HEK293 (cell line): ENCODE data around the gene CHRM4.

Experiments
- YY1 ChIP-seq: fragments of 450-650 bp; formaldehyde crosslinking; IDR thresholded peaks from 2 replicates; pipeline ENCODE4 v1.5.1; 2018; ENCODE audit warnings: missing biosample characterization, missing genetic modification characterization
- ZNF10 ChIP-seq: fragments of 450-650 bp; formaldehyde crosslinking; IDR thresholded peaks from 2 replicates; pipeline ENCODE4 v1.5.1; 2017; ENCODE audit warnings: missing biosample characterization, missing genetic modification characterization
- ZNF138 ChIP-seq: fragments of 450-650 bp; formaldehyde crosslinking; IDR thresholded peaks from 2 replicates; pipeline ENCODE4 v1.5.1; 2016; ENCODE audit warnings: missing biosample characterization, missing genetic modification characterization, borderline replicate concordance
- ZNF302 ChIP-seq: fragments of 450-650 bp; formaldehyde crosslinking; IDR thresholded peaks from 2 replicates; pipeline ENCODE4 v1.5.1; 2016; ENCODE audit warnings: missing biosample characterization, missing genetic modification characterization, low read depth
- ZNF324 ChIP-seq: fragments of 450-650 bp; formaldehyde crosslinking; IDR thresholded peaks from 2 replicates; pipeline ENCODE4 v1.5.1; 2016; ENCODE audit warnings: missing biosample characterization, missing genetic modification characterization
- ZNF37A ChIP-seq: fragments of 450-650 bp; IDR thresholded peaks from 2 replicates; pipeline ENCODE4 v1.5.1; 2018; ENCODE audit warnings: missing biosample characterization, missing genetic modification characterization
- ZNF514 ChIP-seq: fragments of 450-650 bp; formaldehyde crosslinking; IDR thresholded peaks from 2 replicates; pipeline ENCODE4 v1.5.1; 2016; ENCODE audit warnings: missing biosample characterization, missing genetic modification characterization
- TF ChIP-seq, protein P1 (sequence below): fragments of 450-650 bp; formaldehyde crosslinking; IDR thresholded peaks from 2 replicates; pipeline ENCODE4 v1.5.1; 2016; ENCODE audit warnings: missing biosample characterization, missing genetic modification characterization
- TF ChIP-seq, protein P2 (sequence below): fragments of 450-650 bp; formaldehyde crosslinking; IDR thresholded peaks from 2 replicates; pipeline ENCODE4 v1.5.1; 2016; ENCODE audit warnings: missing biosample characterization, missing genetic modification characterization

DNA sequence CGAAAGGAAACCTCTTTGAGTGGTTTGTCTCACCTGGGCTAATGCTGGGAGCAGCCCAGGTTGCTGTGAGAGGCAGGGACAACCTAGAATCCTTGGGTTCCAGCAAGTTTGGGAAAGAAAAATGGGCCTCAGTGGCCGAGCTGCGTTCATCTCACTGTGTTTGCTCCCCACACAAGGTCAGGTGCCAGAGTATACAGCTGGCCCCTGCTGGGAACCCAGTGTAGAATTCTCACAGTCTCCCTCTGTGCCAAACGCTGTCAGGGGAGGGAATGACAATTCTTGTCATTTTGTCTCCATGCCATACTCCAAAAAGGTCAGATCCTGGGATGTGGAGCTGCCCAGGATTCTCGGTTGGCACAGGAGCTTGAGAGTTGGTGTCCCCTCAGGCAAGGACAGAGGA lies 40.0 kb downstream of the CHRM4 start:
- TF ChIP-seq YY1 (tag by site-specific recombination) (no peak), ZNF37A (tag by site-specific recombination) (no peak), ZNF324 (tag by site-specific recombination) (no peak), ZNF138 (tag by site-specific recombination) (no peak), ZNF514 (tag by site-specific recombination) (no peak), ZNF302 (tag by site-specific recombination) (no peak), ZNF10 (tag by site-specific recombination) (no peak)
- TF ChIP-seq, protein P1, sequence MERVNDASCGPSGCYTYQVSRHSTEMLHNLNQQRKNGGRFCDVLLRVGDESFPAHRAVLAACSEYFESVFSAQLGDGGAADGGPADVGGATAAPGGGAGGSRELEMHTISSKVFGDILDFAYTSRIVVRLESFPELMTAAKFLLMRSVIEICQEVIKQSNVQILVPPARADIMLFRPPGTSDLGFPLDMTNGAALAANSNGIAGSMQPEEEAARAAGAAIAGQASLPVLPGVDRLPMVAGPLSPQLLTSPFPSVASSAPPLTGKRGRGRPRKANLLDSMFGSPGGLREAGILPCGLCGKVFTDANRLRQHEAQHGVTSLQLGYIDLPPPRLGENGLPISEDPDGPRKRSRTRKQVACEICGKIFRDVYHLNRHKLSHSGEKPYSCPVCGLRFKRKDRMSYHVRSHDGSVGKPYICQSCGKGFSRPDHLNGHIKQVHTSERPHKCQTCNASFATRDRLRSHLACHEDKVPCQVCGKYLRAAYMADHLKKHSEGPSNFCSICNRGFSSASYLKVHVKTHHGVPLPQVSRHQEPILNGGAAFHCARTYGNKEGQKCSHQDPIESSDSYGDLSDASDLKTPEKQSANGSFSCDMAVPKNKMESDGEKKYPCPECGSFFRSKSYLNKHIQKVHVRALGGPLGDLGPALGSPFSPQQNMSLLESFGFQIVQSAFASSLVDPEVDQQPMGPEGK (tag by site-specific recombination) = no peak
- TF ChIP-seq, protein P2, sequence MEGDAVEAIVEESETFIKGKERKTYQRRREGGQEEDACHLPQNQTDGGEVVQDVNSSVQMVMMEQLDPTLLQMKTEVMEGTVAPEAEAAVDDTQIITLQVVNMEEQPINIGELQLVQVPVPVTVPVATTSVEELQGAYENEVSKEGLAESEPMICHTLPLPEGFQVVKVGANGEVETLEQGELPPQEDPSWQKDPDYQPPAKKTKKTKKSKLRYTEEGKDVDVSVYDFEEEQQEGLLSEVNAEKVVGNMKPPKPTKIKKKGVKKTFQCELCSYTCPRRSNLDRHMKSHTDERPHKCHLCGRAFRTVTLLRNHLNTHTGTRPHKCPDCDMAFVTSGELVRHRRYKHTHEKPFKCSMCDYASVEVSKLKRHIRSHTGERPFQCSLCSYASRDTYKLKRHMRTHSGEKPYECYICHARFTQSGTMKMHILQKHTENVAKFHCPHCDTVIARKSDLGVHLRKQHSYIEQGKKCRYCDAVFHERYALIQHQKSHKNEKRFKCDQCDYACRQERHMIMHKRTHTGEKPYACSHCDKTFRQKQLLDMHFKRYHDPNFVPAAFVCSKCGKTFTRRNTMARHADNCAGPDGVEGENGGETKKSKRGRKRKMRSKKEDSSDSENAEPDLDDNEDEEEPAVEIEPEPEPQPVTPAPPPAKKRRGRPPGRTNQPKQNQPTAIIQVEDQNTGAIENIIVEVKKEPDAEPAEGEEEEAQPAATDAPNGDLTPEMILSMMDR (tag by site-specific recombination) = no peak
